ENCODE results near the gene PARD6G. TPM values are rescaled to one million over a fixed set of nuclear protein-coding genes. Genes with fewer than 3 reads are reported as not detected.

PARD6G gene
- total and polyA plus RNA-seq, 9 of the 15 experiments (the other 6 are each of a cell fraction or from before 2014, with no cell fraction given), result 0.03 to 1.2 (median 0.26) TPM

- ATAC-seq (no peak), DNase-seq (ENCODE audit: extremely low read depth in 1 of 4, low spot score in 3 of 4) (no peak), FAIRE-seq (no peak)
- Histone ChIP-seq H3K4me2 (ENCODE audit: insufficient read depth, low read length) (no peak overlapping the region), H3K27ac (ENCODE audit: extremely low read depth, low read depth, low read length) (no peak overlapping the region), H3K79me2 (ENCODE audit: control insufficient read depth, insufficient read depth, low read length) (no peaks in the 10 kb centered on the region), H3K36me3 (ENCODE audit: control insufficient read depth, insufficient read depth, low read length) (peaks cover 7% of the 10 kb centered on the region; the same call in 2 of the 3 replicates), H2AFZ (ENCODE audit: low read depth, low read length) (no peak overlapping the region), H3K4me3 (no peak overlapping the region), H4K20me1 (replicated peaks; ENCODE audit: control insufficient read depth, insufficient read depth, low read length) (no peaks in the 10 kb centered on the region), H3K4me1 (replicated peaks in 1 of 2; ENCODE audit: control insufficient read depth in 2 of 2, insufficient read depth in 2 of 2, low read length in 2 of 2) (peaks cover 0 to 3% of the 10 kb centered on the region in 2 experiments; a peak in 1 of 5 replicates), H3K9ac (ENCODE audit: insufficient read depth in 1 of 2, low read depth in 2 of 2, low read length in 2 of 2) (no peak overlapping the region), H3K9me1 (ENCODE audit: control insufficient read depth, insufficient read depth, low read length) (peaks cover 2% of the 10 kb centered on the region), H3K9me3 (replicated peaks; ENCODE audit: control insufficient read depth, insufficient read depth, low read depth, low read length) (no peaks in the 10 kb centered on the region), H3K27me3 (ENCODE audit: control insufficient read depth in 2 of 2, insufficient read depth in 2 of 2, low read length in 2 of 2) (no peaks in the 10 kb centered on the region)
- 96% methylated on average over 17 of the region's 52 CpGs for WGBS (ENCODE audit: insufficient coverage, low coverage, missing lambda C conversion rate)
- in situ Hi-C loops (cut with MboI), result no loop called here
- ChIA-PET POLR2A (interaction anchor here (0.7 to 1.1 kb wide), 2 partner anchors 9 to 263 kb away, joined by 3 read pairs; no protein-coding TSS in a partner anchor), CTCF (ENCODE audit: low intra/inter-chr PET ratio) (no interaction called here)
- intact Hi-C loops (cut with micrococcal nuclease), result no loop called here
- no TSS peak for BruUV-seq (replicated peaks)
- TF ChIP-seq, protein P1, sequence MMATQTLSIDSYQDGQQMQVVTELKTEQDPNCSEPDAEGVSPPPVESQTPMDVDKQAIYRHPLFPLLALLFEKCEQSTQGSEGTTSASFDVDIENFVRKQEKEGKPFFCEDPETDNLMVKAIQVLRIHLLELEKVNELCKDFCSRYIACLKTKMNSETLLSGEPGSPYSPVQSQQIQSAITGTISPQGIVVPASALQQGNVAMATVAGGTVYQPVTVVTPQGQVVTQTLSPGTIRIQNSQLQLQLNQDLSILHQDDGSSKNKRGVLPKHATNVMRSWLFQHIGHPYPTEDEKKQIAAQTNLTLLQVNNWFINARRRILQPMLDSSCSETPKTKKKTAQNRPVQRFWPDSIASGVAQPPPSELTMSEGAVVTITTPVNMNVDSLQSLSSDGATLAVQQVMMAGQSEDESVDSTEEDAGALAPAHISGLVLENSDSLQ (IDR thresholded peaks at IDR 0.05), result peak; percentile 77
- TF ChIP-seq BRF1 (IDR thresholded peaks at IDR 0.05; ENCODE audit: borderline replicate concordance, extremely low read depth, insufficient read length) (no peak), MXI1 (IDR thresholded peaks at IDR 0.05; ENCODE audit: low read depth, low read length) (0 out of 2 replicates have a peak, but pooled peaks have one; percentile 20), RFX1 (IDR thresholded peaks at IDR 0.05) (peak; percentile 83), WHSC1 (IDR thresholded peaks at IDR 0.05; ENCODE audit: low read length) (no peak), DPF2 (IDR thresholded peaks at IDR 0.05) (no peak), CSDE1 (IDR thresholded peaks at IDR 0.05) (no peak), HDAC8 (tag; IDR thresholded peaks at IDR 0.05) (no peak)
- TF ChIP-seq, protein P2, sequence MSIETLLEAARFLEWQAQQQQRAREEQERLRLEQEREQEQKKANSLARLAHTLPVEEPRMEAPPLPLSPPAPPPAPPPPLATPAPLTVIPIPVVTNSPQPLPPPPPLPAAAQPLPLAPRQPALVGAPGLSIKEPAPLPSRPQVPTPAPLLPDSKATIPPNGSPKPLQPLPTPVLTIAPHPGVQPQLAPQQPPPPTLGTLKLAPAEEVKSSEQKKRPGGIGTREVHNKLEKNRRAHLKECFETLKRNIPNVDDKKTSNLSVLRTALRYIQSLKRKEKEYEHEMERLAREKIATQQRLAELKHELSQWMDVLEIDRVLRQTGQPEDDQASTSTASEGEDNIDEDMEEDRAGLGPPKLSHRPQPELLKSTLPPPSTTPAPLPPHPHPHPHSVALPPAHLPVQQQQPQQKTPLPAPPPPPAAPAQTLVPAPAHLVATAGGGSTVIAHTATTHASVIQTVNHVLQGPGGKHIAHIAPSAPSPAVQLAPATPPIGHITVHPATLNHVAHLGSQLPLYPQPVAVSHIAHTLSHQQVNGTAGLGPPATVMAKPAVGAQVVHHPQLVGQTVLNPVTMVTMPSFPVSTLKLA (conservative IDR thresholded peaks at IDR 0.05), result no peak
- TF ChIP-seq, protein P3, sequence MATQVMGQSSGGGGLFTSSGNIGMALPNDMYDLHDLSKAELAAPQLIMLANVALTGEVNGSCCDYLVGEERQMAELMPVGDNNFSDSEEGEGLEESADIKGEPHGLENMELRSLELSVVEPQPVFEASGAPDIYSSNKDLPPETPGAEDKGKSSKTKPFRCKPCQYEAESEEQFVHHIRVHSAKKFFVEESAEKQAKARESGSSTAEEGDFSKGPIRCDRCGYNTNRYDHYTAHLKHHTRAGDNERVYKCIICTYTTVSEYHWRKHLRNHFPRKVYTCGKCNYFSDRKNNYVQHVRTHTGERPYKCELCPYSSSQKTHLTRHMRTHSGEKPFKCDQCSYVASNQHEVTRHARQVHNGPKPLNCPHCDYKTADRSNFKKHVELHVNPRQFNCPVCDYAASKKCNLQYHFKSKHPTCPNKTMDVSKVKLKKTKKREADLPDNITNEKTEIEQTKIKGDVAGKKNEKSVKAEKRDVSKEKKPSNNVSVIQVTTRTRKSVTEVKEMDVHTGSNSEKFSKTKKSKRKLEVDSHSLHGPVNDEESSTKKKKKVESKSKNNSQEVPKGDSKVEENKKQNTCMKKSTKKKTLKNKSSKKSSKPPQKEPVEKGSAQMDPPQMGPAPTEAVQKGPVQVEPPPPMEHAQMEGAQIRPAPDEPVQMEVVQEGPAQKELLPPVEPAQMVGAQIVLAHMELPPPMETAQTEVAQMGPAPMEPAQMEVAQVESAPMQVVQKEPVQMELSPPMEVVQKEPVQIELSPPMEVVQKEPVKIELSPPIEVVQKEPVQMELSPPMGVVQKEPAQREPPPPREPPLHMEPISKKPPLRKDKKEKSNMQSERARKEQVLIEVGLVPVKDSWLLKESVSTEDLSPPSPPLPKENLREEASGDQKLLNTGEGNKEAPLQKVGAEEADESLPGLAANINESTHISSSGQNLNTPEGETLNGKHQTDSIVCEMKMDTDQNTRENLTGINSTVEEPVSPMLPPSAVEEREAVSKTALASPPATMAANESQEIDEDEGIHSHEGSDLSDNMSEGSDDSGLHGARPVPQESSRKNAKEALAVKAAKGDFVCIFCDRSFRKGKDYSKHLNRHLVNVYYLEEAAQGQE (IDR thresholded peaks at IDR 0.05; ENCODE audit: borderline replicate concordance), result no peak
- TF ChIP-seq, protein P3 (CRISPR knock-in tag; IDR thresholded peaks at IDR 0.05; ENCODE audit: low read depth), result no peak
These were observed 99.6 kb downstream of the PARD6G start for GRCh38 chr18:80147418-80148325.
